GM21825 (cell line): ENCODE measurements around the gene FGD4.
"Not testable (repeated sequence)": the region's sequence is repeated elsewhere in the genome, so short reads cannot be mapped to it uniquely, and the experiment has no call there.

ENCODE experiments used
- ATAC-seq: cut with Tn5 transposase; IDR thresholded peaks from one replicate; pipeline ENCODE4 v1.9.1; 2021; ENCODE audit warnings: mild to moderate bottlenecking, moderate library complexity; ENCODE audit not compliant: unreplicated experiment

The FGD4 gene

GRCh38 chr12:32548691-32549281 is 149.4 kb downstream of the FGD4 start:
- ATAC-seq = no peak

GRCh38 chr12:32549675-32550079 is 150.3 kb downstream of the FGD4 start:
- peak; percentile 51 for ATAC-seq

- no peak for ATAC-seq
These were observed 151.7 kb downstream of the FGD4 start for GRCh38 chr12:32551058-32551457.

GRCh38 chr12:32558903-32559302 is 159.5 kb downstream of the FGD4 start:
- peak; percentile 95 for ATAC-seq

GRCh38 chr12:32559434-32559833 is 160.1 kb downstream of the FGD4 start:
- ATAC-seq = peak; percentile 4

- ATAC-seq = no peak
These were observed 161.2 kb downstream of the FGD4 start for GRCh38 chr12:32560520-32560919.

GRCh38 chr12:32561931-32562341 is 162.6 kb downstream of the FGD4 start:
- no peak for ATAC-seq

GRCh38 chr12:32562413-32562812 is 163.1 kb downstream of the FGD4 start:
- ATAC-seq = not testable (repeated sequence)

GRCh38 chr12:32566663-32567295 is 167.4 kb downstream of the FGD4 start:
- ATAC-seq = no peak

- ATAC-seq = no peak
These were observed 167.9 kb downstream of the FGD4 start for GRCh38 chr12:32567296-32567674.

- ATAC-seq = no peak
These were observed 168.9 kb downstream of the FGD4 start for GRCh38 chr12:32568228-32568627.

GRCh38 chr12:32569259-32569658 is 169.9 kb downstream of the FGD4 start:
- no peak for ATAC-seq

- ATAC-seq = no peak
These were observed 175.2 kb downstream of the FGD4 start for GRCh38 chr12:32574585-32574984.

GRCh38 chr12:32577328-32577727 is 178.0 kb downstream of the FGD4 start:
- ATAC-seq = no peak

- ATAC-seq = no peak
These were observed 184.2 kb downstream of the FGD4 start for GRCh38 chr12:32583534-32583933.

- ATAC-seq = no peak
These were observed 186.3 kb downstream of the FGD4 start for GRCh38 chr12:32585680-32586079.

- no peak for ATAC-seq
These were observed 187.0 kb downstream of the FGD4 start for GRCh38 chr12:32586390-32586789.

- no peak for ATAC-seq
These were observed 188.5 kb downstream of the FGD4 start for GRCh38 chr12:32587581-32588495.

GRCh38 chr12:32588604-32589003 is 189.2 kb downstream of the FGD4 start:
- no peak for ATAC-seq

- ATAC-seq = peak; percentile 70
These were observed 190.0 kb downstream of the FGD4 start for GRCh38 chr12:32589165-32589865.

- ATAC-seq = no peak
These were observed 195.9 kb downstream of the FGD4 start for GRCh38 chr12:32595251-32595650.
